SH-SY5Y (cell line): ENCODE results near the gene CEACAM18.

Source experiments
- GATA2 ChIP-seq: IDR thresholded peaks from 2 replicates; pipeline ENCODE4 v1.6.1; 2011; ENCODE audit warnings: mild to moderate bottlenecking, low read depth, low read length
- GATA3 ChIP-seq: IDR thresholded peaks from 2 replicates; pipeline ENCODE4 v1.6.1; 2011; ENCODE audit warnings: low read depth, mild to moderate bottlenecking, low read length, moderate library complexity

DNA sequence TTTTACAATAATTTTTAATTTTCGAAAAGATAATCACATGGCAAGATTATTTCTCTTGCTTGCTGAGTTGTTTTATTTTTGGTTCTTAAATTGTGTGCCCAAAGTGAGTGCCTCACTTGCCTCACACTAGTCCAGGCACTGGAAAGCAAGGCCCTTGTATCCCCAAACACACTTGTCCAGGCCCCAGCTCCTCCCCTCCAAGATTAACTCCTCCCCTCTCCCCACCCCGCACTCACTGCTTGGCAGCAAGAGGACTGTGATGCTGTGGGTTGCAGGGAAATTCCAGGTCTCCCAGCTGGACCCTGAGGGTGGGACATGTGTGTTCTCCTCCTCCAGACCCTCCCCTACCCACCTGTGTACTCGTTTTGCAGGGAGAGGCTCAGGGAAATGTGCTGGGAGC lies 19.3 kb downstream of the CEACAM18 start:
- TF ChIP-seq GATA2, result no peak
- TF ChIP-seq GATA3, result no peak
